ENCODE measurements around the gene MACROH2A1.
"Not testable (repeated sequence)": the region's sequence is repeated elsewhere in the genome, so short reads cannot be mapped to it uniquely, and the experiment has no call there.

The MACROH2A1 gene

GRCh38 chr5:135376961-135377624, 21.9 kb downstream of the MACROH2A1 start:
- no peak for DNase-seq (ENCODE audit: low spot score)

DNA sequence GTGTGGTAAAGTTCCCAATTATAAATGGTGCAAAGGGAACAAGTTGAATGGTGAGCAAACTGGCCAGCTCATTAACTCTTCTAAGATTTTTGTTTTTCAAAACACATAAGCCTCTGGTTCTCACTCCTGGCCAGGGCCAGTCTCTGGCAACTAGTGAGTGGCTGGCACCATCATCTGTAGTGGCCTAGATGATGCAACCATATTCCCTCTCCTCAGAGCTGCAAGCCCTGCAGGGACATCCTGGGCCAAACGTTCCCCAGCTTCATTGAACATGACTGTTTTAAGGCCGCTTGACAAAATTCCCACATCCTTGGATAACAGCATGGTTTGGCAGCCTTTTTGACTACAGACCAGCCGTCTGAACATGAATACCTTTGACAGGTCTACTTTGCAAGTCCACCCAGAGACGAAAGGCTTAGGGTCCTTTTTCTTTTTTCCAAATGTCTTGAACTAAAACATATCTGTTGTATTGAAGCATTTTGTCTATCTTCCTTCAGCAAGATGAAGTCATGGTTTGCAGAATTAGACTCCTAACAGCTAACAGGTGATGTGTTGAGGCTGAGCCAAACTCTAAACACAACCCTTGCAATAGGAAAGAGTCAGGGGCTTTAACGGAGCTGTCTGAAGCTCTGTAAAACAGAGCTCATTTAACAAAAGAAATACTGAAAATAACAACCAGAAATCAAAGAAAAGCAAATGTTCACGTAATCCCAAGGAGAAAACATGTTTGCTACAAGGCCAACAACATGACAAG, 23.8 kb downstream of the MACROH2A1 start:
- DNase-seq (ENCODE audit: low spot score): no peak

DNA sequence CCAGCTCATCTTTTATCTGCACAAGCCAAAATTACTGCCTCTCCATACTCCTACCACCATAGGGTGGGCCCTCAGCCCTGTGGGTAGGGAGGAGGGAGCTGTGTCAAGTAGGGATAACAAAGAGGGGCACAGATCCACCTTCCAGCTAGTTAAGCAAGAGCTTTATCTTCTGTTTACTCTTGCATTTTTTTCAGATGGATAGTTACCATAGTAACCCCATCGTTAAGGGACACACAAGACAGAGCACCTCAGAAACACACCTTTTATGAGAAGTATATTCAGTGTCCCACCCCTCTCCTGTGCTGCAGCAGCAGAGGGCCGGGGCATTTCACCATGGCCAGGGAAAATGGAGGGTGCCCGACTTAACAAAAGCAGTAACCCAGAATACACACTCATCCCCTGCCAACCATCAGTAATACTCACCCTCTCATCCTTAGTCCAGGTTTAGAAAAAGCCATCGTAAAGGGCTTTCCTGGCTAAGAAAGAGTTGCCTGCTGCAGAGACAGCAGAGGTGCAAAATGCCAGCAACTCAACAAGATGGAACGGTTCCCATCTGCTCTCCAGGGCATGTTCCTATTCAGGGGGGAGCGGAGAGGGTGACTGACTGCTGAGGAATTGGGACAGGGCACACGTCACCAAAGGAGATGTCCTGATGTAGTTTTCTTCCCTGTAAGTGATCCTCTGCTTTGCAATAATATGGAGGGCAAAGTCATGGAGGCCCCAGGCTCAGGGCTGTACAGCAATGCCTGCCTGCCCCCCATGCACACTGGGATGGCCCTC, 25.1 kb downstream of the MACROH2A1 start:
- peak; percentile 8 for DNase-seq (ENCODE audit: low spot score)

DNA sequence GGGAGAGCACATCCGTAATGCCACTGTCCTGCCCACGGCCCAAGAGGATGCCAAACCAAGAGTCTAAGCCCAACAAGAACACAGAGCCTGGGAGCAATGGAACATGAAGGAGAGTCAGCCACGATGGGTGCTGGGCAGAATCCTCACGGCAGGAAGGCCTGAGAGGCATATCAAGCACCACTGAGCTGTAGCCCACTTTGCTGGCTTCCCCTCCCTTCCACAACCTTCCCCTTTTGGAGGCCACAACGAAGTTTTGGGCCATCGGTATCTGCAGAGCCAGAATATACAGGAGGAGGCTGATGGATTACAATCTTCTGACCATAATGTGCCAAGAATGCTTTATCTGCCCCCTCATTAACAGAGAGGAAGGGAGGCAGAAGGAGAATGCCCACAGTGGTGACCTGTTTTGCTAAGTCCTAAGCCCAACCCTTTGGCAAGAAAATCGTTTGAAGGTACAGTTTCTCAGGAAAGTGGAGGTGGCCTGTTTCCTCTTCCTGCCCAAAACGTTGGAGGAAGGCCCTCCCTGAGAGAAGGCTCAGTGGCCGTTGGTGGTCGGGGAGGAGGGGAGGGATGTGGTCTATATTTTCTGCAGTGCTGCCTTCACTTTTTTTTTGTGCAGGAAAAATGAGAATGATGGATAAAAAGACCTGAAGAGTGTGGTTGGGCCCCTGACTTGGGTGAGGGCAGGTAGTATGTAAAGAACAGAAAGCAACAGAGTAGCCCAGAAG, 26.2 kb downstream of the MACROH2A1 start:
- no peak for DNase-seq (ENCODE audit: low spot score)

DNA sequence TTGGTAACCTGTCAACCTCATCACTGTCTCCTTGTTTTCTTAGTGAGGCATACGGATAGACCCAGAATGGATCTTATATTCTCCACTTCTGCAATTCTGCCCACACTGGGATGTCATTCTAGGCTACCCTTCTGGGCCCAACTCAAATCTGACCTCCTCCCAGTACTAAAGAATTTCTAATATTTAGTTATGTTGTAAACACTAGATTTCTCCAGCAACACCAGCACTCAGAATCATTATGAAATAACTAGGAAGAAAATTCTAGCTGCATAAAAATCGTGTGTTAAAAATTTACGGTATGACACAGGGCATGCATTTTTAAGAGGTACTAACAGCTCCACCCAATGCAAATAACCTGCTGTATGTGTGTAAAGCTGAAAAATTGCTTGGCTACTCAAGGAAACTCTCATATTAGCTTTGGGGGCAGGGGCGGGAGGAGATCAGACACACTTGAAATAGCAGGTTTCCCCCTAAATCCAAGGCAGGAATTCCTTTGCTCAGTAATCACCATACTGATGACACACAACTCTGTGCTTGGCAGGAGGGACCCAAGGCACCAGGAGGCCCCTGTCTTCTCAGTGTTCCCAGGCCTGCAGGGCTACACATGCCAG, 27.3 kb downstream of the MACROH2A1 start:
- no peak for DNase-seq (ENCODE audit: low spot score)

DNA sequence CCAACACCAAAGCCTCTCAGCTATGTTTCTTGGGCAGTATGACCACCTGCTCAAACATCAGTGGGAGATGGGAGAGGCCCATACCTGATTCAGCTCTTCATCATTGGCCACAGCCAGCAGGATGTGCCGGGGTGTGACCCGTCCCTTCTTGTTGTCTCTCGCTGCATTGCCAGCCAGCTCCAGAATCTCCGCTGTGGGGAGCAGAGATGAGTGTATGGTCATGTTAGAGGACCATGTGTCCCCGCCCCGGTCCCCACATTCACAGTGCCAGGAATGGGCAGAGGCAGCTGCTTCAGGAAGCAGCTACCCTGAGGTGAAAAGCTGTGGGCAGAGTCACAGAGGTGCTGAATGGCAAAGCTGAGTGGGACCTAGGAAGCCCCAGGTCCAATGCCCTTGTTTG, 29.1 kb downstream of the MACROH2A1 start:
- no peak for DNase-seq (ENCODE audit: low spot score)

GRCh38 chr5:135367554-135367953, 31.5 kb downstream of the MACROH2A1 start:
- DNase-seq (ENCODE audit: low spot score): no peak

- no peak for DNase-seq (ENCODE audit: low spot score)
These were observed 32.0 kb downstream of the MACROH2A1 start for GRCh38 chr5:135367076-135367475.

GRCh38 chr5:135365281-135365680, 33.8 kb downstream of the MACROH2A1 start:
- DNase-seq (ENCODE audit: low spot score): no peak

- DNase-seq (ENCODE audit: low spot score): no peak
These were observed 34.4 kb downstream of the MACROH2A1 start for GRCh38 chr5:135364421-135365262.

DNA sequence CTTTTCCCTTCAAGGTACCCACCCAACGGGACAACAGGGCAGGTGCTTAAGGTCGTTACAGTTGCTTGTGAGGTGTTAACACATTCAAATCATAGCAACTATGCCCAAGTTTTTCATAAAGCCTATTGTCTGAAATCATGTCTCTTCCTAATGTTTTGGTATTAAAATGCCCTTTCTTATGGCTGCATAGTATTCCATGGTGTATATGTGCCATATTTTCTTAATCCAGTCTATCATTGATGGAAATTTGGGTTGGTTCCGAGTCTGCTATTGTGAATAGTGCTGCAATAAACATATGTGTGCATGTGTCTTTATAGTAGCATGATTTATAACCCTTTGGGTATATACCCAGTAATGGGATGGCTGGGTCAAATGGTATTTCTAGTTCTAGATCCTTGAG, 35.7 kb downstream of the MACROH2A1 start:
- DNase-seq (ENCODE audit: low spot score): not testable (repeated sequence)

DNA sequence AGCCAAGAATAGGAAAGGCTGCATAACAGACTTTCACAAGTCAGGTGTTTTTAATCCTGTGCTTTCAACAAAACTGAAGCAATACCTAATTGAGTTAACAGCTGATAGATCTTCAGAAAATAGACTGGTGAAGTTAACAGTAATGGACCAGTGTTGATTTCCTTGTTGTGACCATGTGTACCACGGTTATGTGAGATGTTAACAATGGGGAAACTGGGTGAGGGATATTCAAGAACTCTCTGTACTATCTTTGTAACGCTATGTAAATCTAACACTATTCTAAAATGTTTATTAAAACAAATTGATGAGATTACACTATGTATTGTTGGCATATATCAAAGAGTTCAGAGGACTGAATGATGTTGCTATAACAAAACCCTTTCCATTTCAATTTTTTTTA, 36.9 kb downstream of the MACROH2A1 start:
- no peak for DNase-seq (ENCODE audit: low spot score)

- no peak for DNase-seq (ENCODE audit: low spot score)
These were observed 38.5 kb downstream of the MACROH2A1 start for GRCh38 chr5:135360278-135361274.

DNA sequence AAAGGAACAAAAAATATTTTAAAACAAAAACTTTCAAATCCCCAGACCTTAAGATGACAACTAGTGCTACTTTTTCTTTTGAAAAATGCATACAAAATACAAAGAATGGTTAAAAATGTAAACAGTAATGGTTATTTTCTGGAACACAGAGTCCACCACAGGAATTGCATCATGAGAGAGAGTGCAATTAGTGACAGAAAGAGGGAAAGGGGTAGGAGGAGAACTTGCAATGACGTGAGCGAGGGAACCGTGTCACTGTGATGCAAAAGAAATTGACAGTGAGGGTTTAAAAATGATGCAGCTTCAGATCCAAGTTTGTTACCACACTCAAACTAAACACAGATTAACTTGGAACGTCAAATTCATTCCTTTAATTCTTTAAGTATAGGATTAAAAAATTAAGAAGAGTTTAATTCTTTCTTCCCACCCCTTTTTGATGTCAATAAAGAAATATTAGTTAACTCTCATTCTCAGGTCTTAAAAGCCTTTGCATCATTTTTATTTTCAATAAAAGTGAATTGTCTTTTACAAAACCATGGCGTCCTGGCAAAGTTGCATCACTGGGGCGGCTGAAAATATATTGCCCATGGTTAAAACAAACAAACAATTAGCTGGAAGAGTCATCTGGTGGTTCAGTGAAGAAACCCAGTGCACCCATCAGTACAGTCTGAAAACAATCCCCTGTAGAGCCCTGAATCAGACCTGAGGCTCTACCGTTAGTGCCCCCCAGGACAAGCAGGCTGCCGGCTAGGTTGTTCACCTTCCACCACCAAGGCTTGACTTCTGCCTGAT, 39.5 kb downstream of the MACROH2A1 start:
- DNase-seq (ENCODE audit: low spot score): no peak

DNA sequence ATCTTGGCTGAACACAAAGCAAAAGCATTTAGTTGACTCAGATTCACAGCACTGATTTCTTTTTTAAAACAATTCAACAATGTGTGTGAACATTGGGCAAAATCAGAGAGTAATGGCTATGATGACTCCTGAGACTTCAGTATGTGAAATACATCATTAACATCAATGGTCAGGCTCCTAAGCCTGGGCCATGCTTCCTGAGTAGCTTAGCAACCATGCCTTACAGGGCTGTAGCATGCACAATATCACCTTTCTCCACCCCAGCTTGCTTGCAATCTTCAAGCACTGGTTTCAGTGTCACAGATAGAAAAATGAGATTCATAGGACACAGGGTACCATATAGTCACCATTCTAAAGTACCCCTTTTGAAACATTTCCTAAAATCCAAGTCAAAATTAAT, 41.3 kb downstream of the MACROH2A1 start:
- no peak for DNase-seq (ENCODE audit: low spot score)

- no peak for DNase-seq (ENCODE audit: low spot score)
These were observed 42.3 kb downstream of the MACROH2A1 start for GRCh38 chr5:135356522-135357318.

GRCh38 chr5:135355169-135355568, 43.9 kb downstream of the MACROH2A1 start:
- no peak for DNase-seq (ENCODE audit: low spot score)

All from CD4-positive, alpha-beta T cell treated with Interleukin-2 at 100 ng/mL for 4 hours (primary cell).